ENCODE results near the gene PDIA5.

The PDIA5 gene

GRCh38 chr3:123169492-123169929 is 102.7 kb downstream of the PDIA5 start:
- DNase-seq (ENCODE audit: low spot score): no peak

GRCh38 chr3:123169930-123170329 is 103.1 kb downstream of the PDIA5 start:
- DNase-seq (ENCODE audit: low spot score): no peak

GRCh38 chr3:123180791-123181190 is 114.0 kb downstream of the PDIA5 start:
- DNase-seq (ENCODE audit: low spot score): no peak

- DNase-seq (ENCODE audit: low spot score): no peak
Measured at GRCh38 chr3:123186695-123187094, 119.9 kb downstream of the PDIA5 start.

- DNase-seq (ENCODE audit: low spot score): no peak
Measured at GRCh38 chr3:123188058-123188457, 121.2 kb downstream of the PDIA5 start.

- no peak for DNase-seq (ENCODE audit: low spot score)
Measured at GRCh38 chr3:123193448-123194101, 126.8 kb downstream of the PDIA5 start.

GRCh38 chr3:123194552-123194951 is 127.7 kb downstream of the PDIA5 start:
- no peak for DNase-seq (ENCODE audit: low spot score)

GRCh38 chr3:123198372-123198771 is 131.5 kb downstream of the PDIA5 start:
- DNase-seq (ENCODE audit: low spot score): no peak

GRCh38 chr3:123201223-123201556 is 134.4 kb downstream of the PDIA5 start:
- no peak for DNase-seq (ENCODE audit: low spot score)

GRCh38 chr3:123201557-123202427 is 135.0 kb downstream of the PDIA5 start, which contains the start of gene SEC22A:
TSS of gene SEC22A (plus strand) at chr3:123201943. CDS start at chr3:123209218, 7,275 bp downstream.
- peak; percentile 95 for DNase-seq (ENCODE audit: low spot score)

- no peak for DNase-seq (ENCODE audit: low spot score)
Measured at GRCh38 chr3:123202451-123202850, 135.6 kb downstream of the PDIA5 start.
